Measurements from ENCODE around the gene FIBP. TPM values are rescaled to one million over a fixed set of nuclear protein-coding genes. Genes with fewer than 3 reads are reported as not detected.

Gene FIBP
- total RNA-seq, 1 experiment from 2014 or later: 106 TPM

GRCh38 chr11:65859095-65859811, 29.0 kb downstream of the FIBP start:
- H3K27me3 ChIP-seq: no peaks in the 10 kb centered on the region
- H3K36me3 ChIP-seq: peaks cover 64% of the 10 kb centered on the region
- DNase-seq: peak; percentile 99
- no peaks in the 10 kb centered on the region for H3K9me3 ChIP-seq
- peak overlapping the region; percentile 90 for H3K4me3 ChIP-seq

- Histone ChIP-seq H3K27me3 (no peaks in the 10 kb centered on the region), H3K36me3 (peaks cover 64% of the 10 kb centered on the region), H3K9me3 (no peaks in the 10 kb centered on the region), H3K4me3 (peak overlapping the region; percentile 90)
- no peak for DNase-seq
Observed at GRCh38 chr11:65858681-65859087, 29.6 kb downstream of the FIBP start.

- H3K36me3 ChIP-seq: peaks cover 64% of the 10 kb centered on the region
Observed at GRCh38 chr11:65857853-65858680, 30.2 kb downstream of the FIBP start, which contains the start of gene CFL1. TSS of gene CFL1 (minus strand) at chr11:65858180. CDS start at chr11:65858099, 81 bp downstream.

GRCh38 chr11:65857500-65857852, 30.8 kb downstream of the FIBP start:
- H3K27me3 ChIP-seq: no peaks in the 10 kb centered on the region
- no peak for DNase-seq
- no peaks in the 10 kb centered on the region for H3K9me3 ChIP-seq
- peak overlapping the region; percentile 90 for H3K4me3 ChIP-seq
- peaks cover 64% of the 10 kb centered on the region for H3K36me3 ChIP-seq

More at GRCh38 chr11:65857853-65858680, 30.2 kb downstream of the FIBP start, which contains the start of gene CFL1:
- peak; percentile 99 for DNase-seq
- H3K4me3 ChIP-seq: peak within 1 kb of the TSS; percentile 90
- H3K27me3 ChIP-seq: no peaks in the 10 kb centered on the region
- H3K9me3 ChIP-seq: no peaks in the 10 kb centered on the region

- peak overlapping the region; percentile 90 for H3K4me3 ChIP-seq
- DNase-seq: peak; percentile 72
- H3K27me3 ChIP-seq: no peaks in the 10 kb centered on the region
- H3K36me3 ChIP-seq: peaks cover 64% of the 10 kb centered on the region
- H3K9me3 ChIP-seq: 0 out of 2 replicates have a peak, but pooled peaks cover 2% of the 10 kb centered on the region
Observed at GRCh38 chr11:65856689-65857499, 31.4 kb downstream of the FIBP start.

GRCh38 chr11:65855927-65856363, 32.3 kb downstream of the FIBP start:
- DNase-seq: no peak
- H3K27me3 ChIP-seq: no peaks in the 10 kb centered on the region
- peak overlapping the region; percentile 90 for H3K4me3 ChIP-seq
- 0 out of 2 replicates have a peak, but pooled peaks cover 2% of the 10 kb centered on the region for H3K9me3 ChIP-seq
- peaks cover 66% of the 10 kb centered on the region for H3K36me3 ChIP-seq

GRCh38 chr11:65854852-65855837, 33.1 kb downstream of the FIBP start:
- H3K36me3 ChIP-seq: peaks cover 66% of the 10 kb centered on the region
- H3K4me3 ChIP-seq: no peak overlapping the region
- DNase-seq: no peak
- no peaks in the 10 kb centered on the region for H3K27me3 ChIP-seq
- 0 out of 2 replicates have a peak, but pooled peaks cover 2% of the 10 kb centered on the region for H3K9me3 ChIP-seq

GRCh38 chr11:65854161-65854592, 34.1 kb downstream of the FIBP start:
- no peak for DNase-seq
- Histone ChIP-seq H3K36me3 (peaks cover 66% of the 10 kb centered on the region), H3K27me3 (no peaks in the 10 kb centered on the region)

GRCh38 chr11:65853246-65853979, 34.9 kb downstream of the FIBP start:
- H3K27me3 ChIP-seq: no peaks in the 10 kb centered on the region

More at GRCh38 chr11:65854161-65854592, 34.1 kb downstream of the FIBP start:
- H3K9me3 ChIP-seq: 0 out of 2 replicates have a peak, but pooled peaks cover 2% of the 10 kb centered on the region
- H3K4me3 ChIP-seq: no peak overlapping the region

GRCh38 chr11:65852508-65853245, 35.6 kb downstream of the FIBP start:
- H3K9me3 ChIP-seq: 0 out of 2 replicates have a peak, but pooled peaks cover 2% of the 10 kb centered on the region
- DNase-seq: no peak
- no peak overlapping the region for H3K4me3 ChIP-seq
- H3K36me3 ChIP-seq: peaks cover 66% of the 10 kb centered on the region
- H3K27me3 ChIP-seq: no peaks in the 10 kb centered on the region

More at GRCh38 chr11:65853246-65853979, 34.9 kb downstream of the FIBP start:
- H3K4me3 ChIP-seq: no peak overlapping the region
- H3K36me3 ChIP-seq: peaks cover 66% of the 10 kb centered on the region
- 0 out of 2 replicates have a peak, but pooled peaks cover 2% of the 10 kb centered on the region for H3K9me3 ChIP-seq
- no peak for DNase-seq

- Histone ChIP-seq H3K9me3 (0 out of 2 replicates have a peak, but pooled peaks cover 2% of the 10 kb centered on the region), H3K4me3 (no peak overlapping the region), H3K27me3 (no peaks in the 10 kb centered on the region), H3K36me3 (peaks cover 60% of the 10 kb centered on the region)
- DNase-seq: no peak
Observed at GRCh38 chr11:65851811-65852507, 36.3 kb downstream of the FIBP start.

GRCh38 chr11:65851083-65851579, 37.1 kb downstream of the FIBP start:
- H3K9me3 ChIP-seq: 0 out of 2 replicates have a peak, but pooled peaks cover 2% of the 10 kb centered on the region
- H3K27me3 ChIP-seq: no peaks in the 10 kb centered on the region
- no peak for DNase-seq
- peaks cover 52% of the 10 kb centered on the region for H3K36me3 ChIP-seq
- H3K4me3 ChIP-seq: no peak overlapping the region

Measured in MG63 (cell line).